Left forelimb (tissue), 1 donor: Measurements from ENCODE around the gene EPHX1.

Experiments
- DNase-seq: peaks from one replicate; pipeline ENCODE4 v3.0.0-alpha.2; 2018; ENCODE audit warnings: low spot score

EPHX1 gene

DNA sequence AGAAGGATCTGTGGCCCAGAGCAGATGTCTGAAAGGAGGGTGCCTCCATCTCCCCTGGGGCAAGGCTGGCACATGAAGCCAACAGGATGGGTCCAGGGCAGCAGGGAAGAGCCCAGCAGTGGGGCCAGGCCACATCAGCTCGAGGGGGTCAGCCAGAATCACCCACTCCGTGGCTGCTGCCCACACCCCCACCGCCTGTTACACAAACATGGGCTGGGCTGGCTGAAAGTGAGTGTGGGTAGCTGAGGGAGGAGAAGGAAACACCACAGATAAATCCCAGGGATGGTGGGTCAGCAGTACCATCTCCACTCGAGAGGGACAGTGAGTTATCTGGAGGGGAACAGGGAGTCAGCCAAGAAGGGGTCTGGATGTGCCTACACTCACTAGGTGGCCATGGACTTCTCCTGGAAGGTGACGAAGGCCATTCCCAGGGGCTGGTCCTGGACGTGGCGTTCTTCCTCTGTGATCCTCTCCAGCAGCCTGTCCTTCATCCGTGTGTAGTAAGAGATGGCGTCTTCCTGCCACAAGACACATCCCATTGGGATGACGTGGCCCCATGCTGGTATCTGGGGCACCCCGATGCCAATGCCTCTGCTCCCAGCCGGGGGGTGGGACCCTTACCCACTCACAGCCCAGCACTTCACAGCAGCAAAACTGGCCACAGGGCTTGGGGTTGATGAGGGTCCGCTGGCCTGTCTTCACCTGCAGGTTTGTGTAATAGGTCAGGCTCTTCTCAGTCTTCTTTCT is 52.1 kb downstream of the EPHX1 start:
- no peak for DNase-seq

DNA sequence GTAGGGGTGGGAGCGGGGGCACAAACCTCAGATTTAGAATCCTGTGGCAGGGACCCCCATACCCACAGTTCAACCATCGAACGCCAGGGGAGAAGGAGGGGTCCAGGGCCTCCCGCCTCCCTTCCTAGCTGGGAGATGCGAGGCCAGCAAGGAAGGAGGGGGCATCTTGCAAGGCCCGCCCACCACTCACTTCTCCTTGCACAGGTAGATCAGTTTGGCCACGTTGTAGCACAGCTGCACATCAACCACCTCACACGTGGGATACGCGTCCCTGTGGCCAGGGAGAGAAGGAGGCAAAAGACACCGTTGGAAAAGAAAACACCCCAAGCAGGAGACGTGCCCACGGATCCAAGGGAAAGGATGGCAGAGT is 52.6 kb downstream of the EPHX1 start:
- no peak for DNase-seq

- no peak for DNase-seq
Observed at GRCh38 chr1:225863167-225863566, 53.2 kb downstream of the EPHX1 start.

DNA sequence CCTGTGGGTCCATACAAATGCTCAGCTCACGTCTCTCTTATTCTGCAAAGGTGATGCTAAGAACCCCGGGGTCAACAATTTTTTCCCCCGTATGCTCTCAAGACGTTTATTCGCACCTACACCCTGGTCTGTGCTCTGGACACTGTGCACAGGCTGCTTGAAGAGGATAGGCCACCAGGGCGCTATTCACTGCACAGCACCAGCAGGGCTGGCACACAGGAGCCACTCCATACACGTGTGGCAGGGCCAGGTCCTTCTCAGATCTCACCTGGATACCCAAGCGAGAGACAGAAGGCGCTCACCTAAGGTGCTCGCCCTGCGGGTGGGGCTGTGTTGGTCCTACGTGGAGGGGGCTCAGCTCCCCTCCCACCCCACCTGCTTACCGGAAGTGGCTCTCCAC is 55.6 kb downstream of the EPHX1 start:
- no peak for DNase-seq

DNA sequence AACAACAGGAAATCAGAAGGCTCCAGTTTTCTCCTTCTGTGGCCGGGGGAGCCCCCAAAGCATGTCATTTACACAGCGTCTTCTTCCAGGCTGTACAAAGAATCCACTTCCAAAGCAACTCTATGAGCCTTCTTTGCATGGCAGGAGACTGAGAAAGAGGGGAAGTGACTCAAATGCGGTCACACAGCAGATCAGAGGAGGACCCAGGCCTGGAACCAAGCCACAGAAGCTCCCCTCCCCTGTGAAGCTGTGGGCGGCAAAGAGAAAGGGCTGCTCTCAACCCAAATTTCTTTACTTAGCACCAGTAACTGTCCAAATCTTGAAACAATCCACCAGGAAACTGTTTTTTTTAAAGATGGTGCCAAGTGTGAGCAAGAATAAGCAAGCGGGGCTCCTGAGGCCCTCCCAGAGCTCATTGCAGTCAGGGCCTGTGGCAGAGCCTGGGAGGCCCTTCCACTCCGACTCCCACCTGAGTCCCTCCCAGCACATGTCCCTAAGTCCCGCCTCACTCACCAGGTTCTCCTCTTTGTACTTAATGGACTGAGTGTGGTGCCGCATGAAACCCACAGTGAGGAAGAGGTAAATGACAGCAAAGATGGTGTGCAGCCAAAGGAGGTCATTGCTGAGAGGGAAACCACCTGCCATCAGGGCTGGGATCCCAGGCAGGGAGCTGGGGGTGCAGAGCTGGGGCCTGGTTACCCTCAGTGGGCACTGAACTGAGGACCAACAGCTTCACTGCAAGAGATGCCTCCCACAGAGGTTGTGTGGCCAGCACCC is 56.3 kb downstream of the EPHX1 start:
- DNase-seq = no peak

- DNase-seq = no peak
Observed at GRCh38 chr1:225866981-225867380, 57.1 kb downstream of the EPHX1 start.

GRCh38 chr1:225868631-225869330 is 58.9 kb downstream of the EPHX1 start:
- no peak for DNase-seq

GRCh38 chr1:225870911-225871310 is 61.0 kb downstream of the EPHX1 start:
- no peak for DNase-seq

DNA sequence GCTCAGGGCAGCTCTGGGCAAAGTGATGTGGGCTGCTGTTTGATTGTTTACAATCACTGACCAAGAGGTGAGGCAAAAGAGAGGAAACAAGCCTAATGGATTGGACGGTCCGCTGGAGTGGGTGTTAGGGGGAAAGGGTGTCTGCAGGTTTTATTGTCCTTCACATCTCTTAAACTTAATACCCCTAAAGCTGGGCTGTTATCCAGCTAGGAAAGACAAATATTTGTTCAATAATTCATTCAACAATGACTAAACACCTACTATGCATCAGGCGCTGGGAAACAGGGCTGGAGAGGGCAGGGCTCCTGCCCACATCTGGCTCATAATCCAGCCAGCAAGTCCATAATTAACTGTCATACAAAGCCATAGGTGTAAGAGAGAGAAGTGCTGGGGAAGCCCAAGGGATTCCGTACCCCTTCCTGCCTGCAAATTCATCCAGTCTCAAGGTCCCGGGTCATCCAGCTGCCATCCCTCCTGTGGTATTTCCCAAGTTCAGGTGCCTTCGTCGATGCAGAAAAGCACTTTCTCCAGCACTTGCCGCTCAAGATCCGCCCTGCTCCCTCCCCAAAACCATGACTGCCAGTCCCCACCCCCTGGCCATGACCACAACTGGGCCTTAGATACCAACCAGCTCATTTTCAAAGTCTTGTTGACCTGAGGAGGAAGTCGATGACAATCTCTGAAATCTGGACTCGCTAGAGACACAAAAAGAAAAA is 61.6 kb downstream of the EPHX1 start:
- no peak for DNase-seq

- no peak for DNase-seq
Observed at GRCh38 chr1:225872075-225872430, 62.1 kb downstream of the EPHX1 start.

GRCh38 chr1:225873281-225873850 is 63.4 kb downstream of the EPHX1 start:
- DNase-seq = no peak

DNA sequence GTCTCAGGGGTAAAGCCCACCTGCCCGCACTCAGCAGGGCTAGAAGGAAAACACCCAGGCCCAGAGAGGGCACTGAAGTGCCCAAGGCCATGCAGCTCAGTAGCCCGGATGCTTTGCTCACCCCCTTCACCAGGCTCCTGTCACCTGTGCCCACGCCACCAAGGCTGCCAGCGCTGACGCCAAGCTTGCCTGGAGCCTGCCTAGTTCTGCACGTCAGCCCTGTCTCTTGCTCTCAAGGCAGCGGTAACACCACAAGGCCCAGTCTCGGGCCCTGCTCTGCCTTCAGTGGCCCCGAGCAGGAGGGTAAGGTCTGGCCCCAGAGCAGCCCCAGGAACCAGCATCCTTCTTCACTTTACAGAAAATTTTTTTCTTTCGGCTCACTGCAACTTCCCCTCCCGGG is 64.5 kb downstream of the EPHX1 start:
- DNase-seq = no peak

- no peak for DNase-seq
Observed at GRCh38 chr1:225875044-225875815, 65.3 kb downstream of the EPHX1 start.

GRCh38 chr1:225876900-225877510 is 67.1 kb downstream of the EPHX1 start:
- DNase-seq = no peak

DNA sequence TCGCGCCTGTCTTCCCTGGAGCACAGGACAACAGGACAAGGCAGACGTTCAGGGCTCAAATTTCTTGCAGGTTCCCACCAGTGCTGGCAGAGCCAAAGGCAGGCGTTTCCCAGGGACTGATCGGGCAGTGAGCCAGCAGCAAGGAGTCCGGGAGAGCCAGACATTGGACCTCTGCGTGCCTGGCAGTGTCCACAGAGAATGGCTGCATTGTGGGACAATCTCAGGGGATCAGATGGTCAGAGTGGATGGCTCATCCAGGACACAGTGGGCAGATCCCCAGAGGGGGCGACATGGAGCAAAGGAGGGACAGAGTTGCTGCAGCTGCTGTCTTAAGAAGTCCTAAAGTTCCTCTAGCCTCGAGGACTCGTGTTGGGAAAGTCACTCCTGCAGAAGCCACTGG is 67.7 kb downstream of the EPHX1 start:
- no peak for DNase-seq

DNA sequence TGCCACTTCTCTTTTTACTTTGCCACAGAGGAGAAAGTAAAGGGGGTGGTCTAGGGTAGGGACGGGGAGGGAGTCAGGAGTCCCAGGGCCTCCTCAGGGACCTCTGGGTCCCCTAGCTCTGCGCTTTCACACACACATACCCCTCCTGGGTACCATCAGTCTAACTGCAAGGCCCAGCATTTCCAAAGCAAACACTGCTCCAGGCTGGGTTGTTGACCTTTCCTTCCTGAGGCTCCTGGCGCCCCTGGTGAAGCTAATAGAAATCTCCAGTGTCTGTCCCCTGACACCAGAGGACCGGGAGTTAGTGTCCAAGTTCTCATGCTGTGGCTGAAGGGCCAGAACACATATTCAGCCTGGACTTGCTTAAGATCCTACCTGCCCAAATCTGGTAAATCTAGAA is 68.4 kb downstream of the EPHX1 start:
- DNase-seq = no peak

DNA sequence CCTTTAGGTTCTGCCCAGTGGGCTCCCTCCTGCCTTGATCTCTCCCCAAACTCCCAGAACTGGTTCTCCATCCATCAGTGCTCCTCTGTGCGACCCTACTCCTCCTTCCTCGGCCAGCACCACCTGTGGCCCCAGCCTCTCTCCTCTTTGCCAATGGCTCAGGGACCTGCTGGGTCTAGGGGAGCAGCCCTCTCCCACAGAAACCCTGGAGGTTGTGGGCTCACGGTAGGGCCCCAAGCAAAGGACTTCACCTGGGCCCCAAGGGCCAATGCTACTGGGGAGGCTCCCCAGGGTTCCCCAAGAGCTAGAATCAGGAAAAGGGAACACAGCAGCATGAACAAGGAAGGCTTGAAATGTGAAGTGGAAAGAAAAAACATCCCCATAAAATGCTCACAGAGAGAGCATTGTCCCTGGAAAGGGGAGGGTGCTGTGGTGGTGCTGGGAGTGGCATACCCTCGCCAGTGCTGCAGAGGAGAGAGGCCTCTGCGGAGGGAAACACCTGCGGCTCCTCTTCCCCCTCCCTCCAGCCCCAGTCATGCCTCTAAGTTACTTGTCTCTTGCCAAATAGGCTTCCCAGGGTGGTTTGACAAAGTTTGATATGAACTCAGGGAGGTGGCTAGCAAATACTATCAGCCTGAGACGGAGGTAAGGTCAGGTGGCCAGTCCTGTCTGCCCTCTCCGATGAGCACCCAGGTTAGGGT is 69.7 kb downstream of the EPHX1 start:
- no peak for DNase-seq

GRCh38 chr1:225880222-225880588 is 70.3 kb downstream of the EPHX1 start:
- no peak for DNase-seq

DNA sequence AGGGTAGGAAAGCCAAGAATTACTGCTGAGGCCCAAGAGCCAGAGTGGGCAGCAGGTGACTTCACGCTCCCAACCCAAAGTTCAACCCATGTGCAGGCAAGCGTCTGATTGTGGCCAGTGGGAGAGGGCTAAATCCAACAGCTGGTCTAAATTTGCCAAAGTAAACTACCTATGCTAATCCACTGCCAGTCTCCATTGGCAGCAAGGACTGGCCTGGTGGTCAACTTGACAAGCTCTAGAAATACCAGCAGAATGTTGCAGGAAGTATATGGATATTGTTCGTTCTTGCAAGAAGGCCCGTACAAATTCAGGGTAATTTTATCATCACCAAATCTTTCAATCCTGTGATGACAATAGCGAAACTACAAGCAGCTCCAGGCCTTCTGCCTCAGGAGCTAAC is 70.7 kb downstream of the EPHX1 start:
- no peak for DNase-seq
